Skeletal muscle satellite cell (primary cell): ENCODE results near the gene MYRIP.
A peak's percentile ranks its signal among the peaks of the same experiment; 100 is the strongest.

Source experiments
- H3K27me3 ChIP-seq: 2 replicates; pipeline ENCODE4 v1.7.0; 2013; ENCODE audit warnings: low read length; ENCODE audit not compliant: control insufficient read depth, insufficient read depth
- H3K36me3 ChIP-seq: 2 replicates; pipeline ENCODE4 v1.7.0; 2013; ENCODE audit warnings: mild to moderate bottlenecking, control low read depth, low read length; ENCODE audit not compliant: insufficient read depth
- H3K4me1 ChIP-seq: 2 replicates; pipeline ENCODE4 v1.7.0; 2013; ENCODE audit warnings: low read length; ENCODE audit not compliant: control insufficient read depth, insufficient read depth
- H3K4me2 ChIP-seq: 2 replicates; pipeline ENCODE4 v1.7.0; 2013; ENCODE audit warnings: mild to moderate bottlenecking, low read length
- H3K4me3 ChIP-seq: 2 replicates; pipeline ENCODE4 v1.7.0; 2013; ENCODE audit warnings: low read length
- H3K9ac ChIP-seq: 2 replicates; pipeline ENCODE4 v1.7.0; 2013; ENCODE audit warnings: mild to moderate bottlenecking, low read depth, low read length, moderate library complexity
- H3K9me3 ChIP-seq: replicated peaks from 2 replicates; pipeline ENCODE4 v1.7.0; 2013; ENCODE audit warnings: mild to moderate bottlenecking, control low read depth, low read length

Gene MYRIP

DNA sequence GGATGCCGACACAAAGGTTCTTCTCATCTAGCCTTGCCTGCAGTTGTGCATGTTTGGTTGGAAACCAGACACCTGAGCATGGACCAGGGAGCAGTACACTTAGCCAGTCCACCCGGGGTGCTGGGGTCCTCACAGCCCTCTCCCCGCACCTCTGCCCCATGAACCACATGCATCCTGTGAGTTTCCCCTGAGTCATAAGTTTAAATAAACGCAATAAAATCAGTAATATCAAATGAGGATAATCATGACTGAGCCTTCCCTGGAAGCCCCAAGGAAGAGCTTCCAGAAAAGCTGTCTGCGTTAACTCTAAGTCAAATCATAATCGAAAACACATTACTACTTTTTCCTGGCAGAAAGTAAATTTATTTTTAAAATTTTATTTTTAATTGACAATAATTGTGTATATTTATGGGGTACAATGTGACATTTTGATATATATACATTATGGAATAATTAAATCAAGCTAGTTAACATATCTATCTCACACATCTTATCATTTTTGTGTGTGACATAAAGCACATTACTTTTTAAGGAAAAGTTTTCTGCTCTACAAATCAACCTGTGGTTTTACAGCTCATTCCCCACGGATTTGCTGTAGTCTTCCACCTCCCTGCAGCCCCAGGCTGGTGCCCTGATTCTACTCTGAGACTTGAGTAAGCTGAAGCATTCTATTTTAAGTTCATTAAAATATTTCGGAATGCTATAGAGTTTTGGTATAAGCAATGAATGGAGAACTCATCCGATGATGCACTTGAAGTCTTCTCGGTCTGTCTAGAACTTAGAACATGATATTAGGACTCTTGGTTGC is 334.1 kb downstream of the MYRIP start:
- Histone ChIP-seq H3K36me3 (no peaks in the 10 kb centered on the region), H3K9me3 (no peaks in the 10 kb centered on the region), H3K4me3 (no peak overlapping the region), H3K9ac (no peak overlapping the region), H3K4me2 (peak overlapping the region; percentile 1), H3K4me1 (peaks cover 9% of the 10 kb centered on the region), H3K27me3 (no peaks in the 10 kb centered on the region)

DNA sequence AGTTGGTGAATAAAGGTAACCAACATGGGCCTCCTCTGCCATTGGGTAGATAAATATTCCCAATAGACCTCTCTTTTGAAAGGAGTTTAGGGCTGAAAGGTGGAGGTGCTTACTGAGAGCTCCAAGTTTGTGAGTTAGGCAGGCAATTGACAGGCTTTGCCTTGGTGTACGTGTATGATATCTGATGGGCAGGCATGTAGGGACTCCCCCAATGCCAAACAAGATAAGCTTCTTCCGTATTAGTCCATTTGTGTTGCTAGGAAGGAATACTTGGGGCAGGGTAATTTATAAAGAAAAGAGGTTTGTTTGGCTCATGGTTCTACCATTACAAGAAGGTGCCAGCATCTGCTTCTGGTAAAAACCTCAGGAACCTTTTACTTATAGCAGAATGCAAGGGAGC is 339.4 kb downstream of the MYRIP start:
- H3K4me3 ChIP-seq = no peak overlapping the region
- H3K9me3 ChIP-seq = no peaks in the 10 kb centered on the region
- peaks cover 1% of the 10 kb centered on the region for H3K4me1 ChIP-seq
- no peaks in the 10 kb centered on the region for H3K27me3 ChIP-seq
- H3K9ac ChIP-seq = no peak overlapping the region
- H3K4me2 ChIP-seq = no peak overlapping the region
- no peaks in the 10 kb centered on the region for H3K36me3 ChIP-seq

DNA sequence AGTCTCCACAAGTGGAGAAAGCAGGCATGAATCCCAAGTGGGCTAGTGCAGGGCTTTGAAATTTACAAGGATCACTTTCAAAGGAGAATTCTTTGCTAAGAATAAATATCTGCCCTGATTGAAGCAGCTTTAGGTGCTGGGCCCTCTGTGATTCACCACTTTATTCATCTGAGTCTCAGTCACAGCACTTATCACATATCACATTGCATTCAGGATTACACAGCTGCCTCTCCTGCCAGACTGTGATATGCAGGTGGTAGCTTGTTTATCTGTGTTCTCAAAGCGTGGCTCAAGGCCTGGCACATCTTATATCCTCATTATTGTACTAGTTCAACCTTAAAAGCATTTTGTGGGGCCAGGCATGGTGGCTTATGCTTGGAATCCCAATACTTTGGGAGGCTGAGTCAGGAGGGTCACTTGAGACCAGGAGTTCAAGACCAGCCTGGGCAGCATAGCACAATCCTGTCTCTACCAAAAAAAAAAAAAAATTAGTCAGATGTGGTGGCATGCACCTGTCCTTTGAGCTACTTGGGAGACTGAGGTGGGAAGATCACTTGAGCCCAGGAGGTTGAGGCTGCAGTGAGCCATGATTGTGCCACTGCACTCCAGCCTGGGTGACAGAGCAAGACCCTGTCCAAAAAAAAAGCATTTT is 343.2 kb downstream of the MYRIP start:
- Histone ChIP-seq H3K4me1 (no peaks in the 10 kb centered on the region), H3K4me2 (no peak overlapping the region), H3K9ac (no peak overlapping the region), H3K27me3 (no peaks in the 10 kb centered on the region), H3K36me3 (no peaks in the 10 kb centered on the region), H3K9me3 (no peaks in the 10 kb centered on the region), H3K4me3 (no peak overlapping the region)

GRCh38 chr3:40160933-40161332 is 351.5 kb downstream of the MYRIP start:
- no peak overlapping the region for H3K4me2 ChIP-seq
- H3K9ac ChIP-seq = no peak overlapping the region
- H3K4me3 ChIP-seq = no peak overlapping the region
- no peaks in the 10 kb centered on the region for H3K9me3 ChIP-seq
- peaks cover 2% of the 10 kb centered on the region for H3K27me3 ChIP-seq
- no peaks in the 10 kb centered on the region for H3K4me1 ChIP-seq
- H3K36me3 ChIP-seq = no peaks in the 10 kb centered on the region

DNA sequence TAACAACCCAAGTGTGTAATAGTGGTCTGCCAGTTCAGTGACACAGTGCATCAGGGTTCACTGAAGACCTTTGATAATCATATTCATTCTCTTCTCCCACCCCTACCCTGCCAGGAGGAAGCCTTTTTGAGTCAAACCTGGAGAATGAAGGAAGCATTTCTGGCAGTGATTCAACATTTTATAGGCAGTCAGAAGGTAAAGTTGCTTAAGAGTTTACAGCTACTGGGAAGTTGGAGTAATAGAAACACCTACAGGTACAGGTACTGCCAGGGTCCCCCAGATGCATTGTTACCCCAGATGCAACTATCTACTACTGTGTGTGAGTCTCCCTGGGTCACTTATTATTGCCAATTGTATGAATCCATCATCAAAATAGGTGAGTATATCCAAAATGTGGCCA is 353.2 kb downstream of the MYRIP start:
- Histone ChIP-seq H3K36me3 (no peaks in the 10 kb centered on the region), H3K4me1 (no peaks in the 10 kb centered on the region), H3K9ac (no peak overlapping the region), H3K4me2 (no peak overlapping the region), H3K4me3 (no peak overlapping the region), H3K9me3 (no peaks in the 10 kb centered on the region), H3K27me3 (peaks cover 2% of the 10 kb centered on the region)

DNA sequence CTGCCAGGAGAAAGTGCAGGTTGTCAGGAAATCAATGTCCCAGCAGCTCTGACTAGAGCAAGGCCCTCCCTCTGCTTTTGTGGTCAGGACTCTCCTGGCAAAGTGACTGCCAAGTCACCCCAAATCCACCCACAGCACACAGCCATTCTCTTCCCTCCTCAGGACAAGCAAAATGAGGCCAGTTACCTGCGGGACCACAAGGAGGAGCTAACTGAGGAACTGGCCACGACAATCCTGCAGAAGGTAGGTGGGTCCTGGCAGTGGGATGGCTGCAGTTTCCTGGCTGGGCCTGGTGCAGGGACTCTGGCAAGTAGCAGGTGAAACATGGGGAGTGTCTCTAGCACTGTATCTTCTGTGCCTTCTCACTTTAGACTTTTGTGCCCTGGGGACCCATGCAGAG is 357.6 kb downstream of the MYRIP start:
- no peak overlapping the region for H3K4me3 ChIP-seq

DNA sequence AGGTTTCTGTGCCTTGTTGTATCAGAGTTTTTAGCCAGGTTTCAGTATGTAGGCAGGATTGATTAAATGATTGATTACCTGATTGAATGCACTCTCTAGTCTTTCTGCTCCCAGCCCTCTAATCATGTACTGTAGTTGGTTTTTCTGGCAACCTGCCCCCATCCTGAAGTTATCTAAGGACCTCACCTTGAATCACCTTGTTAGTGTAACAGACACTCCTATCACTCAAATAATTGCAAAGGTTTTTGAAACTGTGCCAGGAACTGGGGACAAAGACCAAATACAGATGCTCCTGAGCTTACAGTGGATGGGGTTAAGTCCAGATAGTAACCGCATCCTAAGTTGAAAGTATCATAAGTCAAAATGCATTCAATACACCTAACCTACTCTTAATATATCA is 358.5 kb downstream of the MYRIP start:
- Histone ChIP-seq H3K4me1 (no peaks in the 10 kb centered on the region), H3K4me2 (no peak overlapping the region), H3K4me3 (no peak overlapping the region), H3K27me3 (no peaks in the 10 kb centered on the region), H3K36me3 (no peaks in the 10 kb centered on the region), H3K9ac (no peak overlapping the region), H3K9me3 (no peaks in the 10 kb centered on the region)

More for the DNA sequence above, 357.6 kb downstream of the MYRIP start:
- Histone ChIP-seq H3K9ac (no peak overlapping the region), H3K36me3 (no peaks in the 10 kb centered on the region), H3K27me3 (no peaks in the 10 kb centered on the region), H3K4me1 (no peaks in the 10 kb centered on the region), H3K4me2 (no peak overlapping the region), H3K9me3 (no peaks in the 10 kb centered on the region)

- no peaks in the 10 kb centered on the region for H3K9me3 ChIP-seq
- no peaks in the 10 kb centered on the region for H3K36me3 ChIP-seq
- H3K4me3 ChIP-seq = no peak overlapping the region
- no peaks in the 10 kb centered on the region for H3K27me3 ChIP-seq
- H3K9ac ChIP-seq = no peak overlapping the region
- no peaks in the 10 kb centered on the region for H3K4me1 ChIP-seq
- H3K4me2 ChIP-seq = no peak overlapping the region
Observed at GRCh38 chr3:40169983-40170382, 360.6 kb downstream of the MYRIP start.

DNA sequence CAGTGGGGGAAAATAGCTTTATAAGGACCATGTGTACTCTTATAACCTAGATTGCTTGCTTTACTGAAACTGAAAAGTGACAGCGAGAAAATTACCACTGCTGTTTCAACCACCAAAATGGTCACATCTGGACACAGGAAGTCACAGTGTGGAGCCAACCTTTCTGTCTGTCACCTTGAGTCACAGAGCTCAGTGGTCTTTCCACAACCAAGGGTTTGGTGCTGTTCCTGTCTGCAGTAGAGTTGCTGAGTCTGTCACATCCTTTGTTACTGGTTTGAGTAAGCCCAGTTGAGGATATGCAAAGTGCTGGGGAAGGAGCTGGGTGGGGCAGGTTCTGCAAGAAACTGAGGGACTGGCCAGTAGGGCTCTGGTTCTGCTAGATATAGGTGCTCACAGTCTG is 361.0 kb downstream of the MYRIP start:
- Histone ChIP-seq H3K4me2 (no peak overlapping the region), H3K36me3 (no peaks in the 10 kb centered on the region), H3K27me3 (no peaks in the 10 kb centered on the region), H3K9ac (no peak overlapping the region), H3K4me1 (peaks cover 4% of the 10 kb centered on the region), H3K4me3 (no peak overlapping the region), H3K9me3 (no peaks in the 10 kb centered on the region)

GRCh38 chr3:40172560-40172959 is 363.2 kb downstream of the MYRIP start:
- H3K4me1 ChIP-seq = peaks cover 4% of the 10 kb centered on the region
- H3K9ac ChIP-seq = no peak overlapping the region
- H3K4me3 ChIP-seq = no peak overlapping the region
- H3K9me3 ChIP-seq = no peaks in the 10 kb centered on the region
- no peaks in the 10 kb centered on the region for H3K36me3 ChIP-seq
- no peaks in the 10 kb centered on the region for H3K27me3 ChIP-seq
- H3K4me2 ChIP-seq = no peak overlapping the region

DNA sequence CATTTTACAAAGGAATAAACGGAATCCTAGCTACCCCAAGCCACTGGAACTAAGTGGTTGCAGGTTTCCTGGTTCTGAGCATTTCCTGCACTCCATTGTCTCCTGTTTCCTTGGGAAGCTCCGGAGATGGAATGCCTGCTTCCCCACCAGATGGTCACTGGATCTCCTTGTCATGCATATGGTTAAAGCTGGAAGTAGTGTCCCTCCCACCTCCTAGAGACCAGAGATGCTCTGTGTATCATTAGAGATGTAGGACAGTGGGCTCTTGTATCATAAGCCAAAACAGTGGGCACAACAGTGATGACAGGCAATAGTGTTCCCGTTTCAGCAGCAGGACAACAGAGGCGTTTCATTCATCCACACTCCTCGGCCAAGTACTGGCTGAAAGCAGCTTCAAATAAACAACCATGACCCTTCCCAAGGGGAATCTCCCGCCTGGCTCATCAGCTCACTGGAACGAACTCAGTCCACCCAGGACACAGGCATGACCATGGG is 363.9 kb downstream of the MYRIP start:
- no peaks in the 10 kb centered on the region for H3K36me3 ChIP-seq
- H3K4me1 ChIP-seq = peaks cover 4% of the 10 kb centered on the region
- no peaks in the 10 kb centered on the region for H3K27me3 ChIP-seq
- no peak overlapping the region for H3K4me3 ChIP-seq
- H3K4me2 ChIP-seq = no peak overlapping the region
- no peaks in the 10 kb centered on the region for H3K9me3 ChIP-seq
- H3K9ac ChIP-seq = no peak overlapping the region
